Prostate gland (tissue), 2 donors: ENCODE data around the gene LRCH2. TPM values are rescaled to one million over a fixed set of nuclear protein-coding genes. Genes with fewer than 3 reads are reported as not detected.

Source experiments
- DNase-seq: peaks from one replicate; pipeline ENCODE4 v3.0.0-alpha.2; 2019; ENCODE audit warnings: low spot score
- H3K27ac ChIP-seq, 2 donors: fragments of 200-600 bp; sonication (generic); 2 replicates each; pipeline ENCODE4 v1.5.1; 2017 to 2019
- H3K27me3 ChIP-seq: fragments of 200-600 bp; sonication (generic); replicated peaks from 2 replicates; pipeline ENCODE4 v1.5.1; 2019; ENCODE audit not compliant: insufficient read depth
- H3K36me3 ChIP-seq, 2 donors: fragments of 200-600 bp; sonication (generic); 1 replicate in 1 of 2; 2 replicates in 1 of 2; pipeline versions ENCODE4 v1.5.1 to v1.8.1; 2017 to 2019
- H3K4me1 ChIP-seq: fragments of 200-600 bp; sonication (generic); replicated peaks from 2 replicates; pipeline ENCODE4 v1.5.1; 2019
- H3K4me3 ChIP-seq, 2 donors: fragments of 200-600 bp; sonication (generic); 2 replicates each; pipeline ENCODE4 v1.5.1; 2017 to 2019
- H3K9me3 ChIP-seq: fragments of 200-600 bp; sonication (generic); 2 replicates; pipeline ENCODE4 v1.5.1; 2017
- CTCF ChIP-seq, 4 experiments: fragments of 200-600 bp in 2 of 4; fragments of 450-650 bp in 2 of 4; sonication (generic) in 2 of 4; IDR thresholded peaks; 1 replicate in 3 of 4; 2 replicates in 1 of 4; pipeline ENCODE4 v1.5.1; 2016 to 2019; ENCODE audit warnings: antibody characterized with exemption in 4 of 4, mild to moderate bottlenecking in 2 of 4, moderate library complexity in 2 of 4
- POLR2A ChIP-seq: fragments of 450-650 bp; IDR thresholded peaks from one replicate; pipeline ENCODE4 v1.6.1; 2016; ENCODE audit warnings: antibody characterized with exemption, mild to moderate bottlenecking
- POLR2AphosphoS5 ChIP-seq: sonication (generic); formaldehyde crosslinking; IDR thresholded peaks from one replicate; pipeline ENCODE4 v1.6.1; 2017; ENCODE audit warnings: antibody characterized with exemption
- WGBS: methylation state at CpG from one replicate; pipeline ENCODE4 v1.1.5; 2018; 5-methylcytosine and 5-hydroxymethylcytosine counted together
- intact Hi-C: fragments of 100-400 bp; cut with DNase I; formaldehyde crosslinking; loops from one replicate; pipeline ENCODE4 v1.14.2; 2022
- total RNA-seq, 2 donors: library from RNA; depleted of rRNA; stranded (reverse); fragments of >200 nt; gene quantifications; one replicate each; pipeline ENCODE4 v1.1.0, GENCODE V29; 2016

LRCH2 gene
- total RNA-seq, 2 donors from 2014 or later: 5.6 to 7.0 TPM

GRCh38 chrX:115264009-115264408, 30.1 kb upstream of the LRCH2 start:
- Histone ChIP-seq H3K27ac (no peak overlapping the region), H3K36me3 (no peaks in the 10 kb centered on the region), H3K9me3 (no peaks in the 10 kb centered on the region), H3K27me3 (no peaks in the 10 kb centered on the region), H3K4me1 (no peaks in the 10 kb centered on the region), H3K4me3 (no peak overlapping the region)
- intact Hi-C loops: no loop called here
- WGBS: 92% methylated on average over 2 of the region's 2 CpGs
- DNase-seq: no peak
- TF ChIP-seq CTCF (IDR thresholded peaks at IDR 0.05) (no peak), POLR2A (no peak), POLR2AphosphoS5 (no peak)

- Histone ChIP-seq H3K27me3 (no peaks in the 10 kb centered on the region), H3K4me3 (no peak overlapping the region), H3K27ac (no peak overlapping the region), H3K9me3 (no peaks in the 10 kb centered on the region), H3K36me3 (no peaks in the 10 kb centered on the region), H3K4me1 (no peaks in the 10 kb centered on the region)
- intact Hi-C loops: no loop called here
- TF ChIP-seq POLR2A (no peak), CTCF (IDR thresholded peaks at IDR 0.05) (no peak), POLR2AphosphoS5 (no peak)
- DNase-seq: no peak
- WGBS: 62% methylated on average over 2 of the region's 2 CpGs
Measured at GRCh38 chrX:115261148-115261547, 27.3 kb upstream of the LRCH2 start.

- 88% methylated on average over 3 of the region's 3 CpGs for WGBS
- intact Hi-C loops: no loop called here
- Histone ChIP-seq H3K4me3 (no peak overlapping the region), H3K27me3 (no peaks in the 10 kb centered on the region), H3K27ac (no peak overlapping the region), H3K4me1 (no peaks in the 10 kb centered on the region), H3K9me3 (no peaks in the 10 kb centered on the region), H3K36me3 (no peaks in the 10 kb centered on the region)
- TF ChIP-seq POLR2AphosphoS5: no peak
- TF ChIP-seq POLR2A: no peak
- no peak for TF ChIP-seq CTCF (IDR thresholded peaks at IDR 0.05)
- no peak for DNase-seq
Measured at GRCh38 chrX:115260330-115260729, 26.4 kb upstream of the LRCH2 start.

- intact Hi-C loops: no loop called here
- DNase-seq: no peak
- WGBS: 10% methylated on average over 3 of the region's 3 CpGs
- Histone ChIP-seq H3K27me3 (no peaks in the 10 kb centered on the region), H3K4me3 (no peak overlapping the region), H3K27ac (no peak overlapping the region), H3K9me3 (no peaks in the 10 kb centered on the region), H3K36me3 (no peaks in the 10 kb centered on the region), H3K4me1 (no peaks in the 10 kb centered on the region)
- TF ChIP-seq POLR2A (no peak), POLR2AphosphoS5 (no peak)
Measured at GRCh38 chrX:115259238-115259875, 25.5 kb upstream of the LRCH2 start.

GRCh38 chrX:115257711-115258110, 23.8 kb upstream of the LRCH2 start:
- no peak overlapping the region for H3K4me3 ChIP-seq
- no peaks in the 10 kb centered on the region for H3K9me3 ChIP-seq
- TF ChIP-seq POLR2A: no peak
- no peak for TF ChIP-seq POLR2AphosphoS5
- no peak for TF ChIP-seq CTCF (IDR thresholded peaks at IDR 0.05)
- H3K27me3 ChIP-seq: no peaks in the 10 kb centered on the region
- H3K27ac ChIP-seq: no peak overlapping the region
- no peaks in the 10 kb centered on the region for H3K36me3 ChIP-seq
- no peak for DNase-seq
- H3K4me1 ChIP-seq: no peaks in the 10 kb centered on the region
- intact Hi-C loops: no loop called here
